ENCODE data around the gene PAX5. TPM values are rescaled to one million over a fixed set of nuclear protein-coding genes. Genes with fewer than 3 reads are reported as not detected.

Gene PAX5
- polyA plus RNA-seq, 1 of the 3 experiments (the other 2 are of a cell fraction): 0.05 TPM

- TF ChIP-seq REST (IDR thresholded peaks at IDR 0.05; ENCODE audit: low read depth, low read length) (no peak), NRF1 (IDR thresholded peaks at IDR 0.05; ENCODE audit: low read depth, low read length) (no peak), RFX5 (IDR thresholded peaks at IDR 0.05; ENCODE audit: low read length) (no peak), FOSL2 (IDR thresholded peaks at IDR 0.05; ENCODE audit: borderline replicate concordance, low read depth) (no peak), GABPA (IDR thresholded peaks at IDR 0.05; ENCODE audit: low read depth) (no peak), JUND (IDR thresholded peaks at IDR 0.05) (no peak), IRF3 (IDR thresholded peaks at IDR 0.05; ENCODE audit: low read depth, low read length) (no peak)
Observed at GRCh38 chr9:36939655-36940499, 94.2 kb downstream of the PAX5 start (continued).

- Histone ChIP-seq H2AFZ (ENCODE audit: low read depth) (no peak overlapping the region), H3K9ac (no peak overlapping the region), H3K4me2 (no peak overlapping the region), H3K9me2 (no peaks in the 10 kb centered on the region), H3F3A (replicated peaks; ENCODE audit: insufficient read depth) (no peaks in the 10 kb centered on the region), H3K27ac (ENCODE audit: low read depth in 2 of 2, low read length in 1 of 2) (no peak overlapping the region), H3K36me3 (replicated peaks in 1 of 2; ENCODE audit: control insufficient read depth in 1 of 2, insufficient read depth in 2 of 2, low read length in 1 of 2) (no peaks in the 10 kb centered on the region), H4K20me1 (ENCODE audit: insufficient read depth) (no peaks in the 10 kb centered on the region), H3K27me3 (ENCODE audit: insufficient read depth) (no peaks in the 10 kb centered on the region; the same call in 1 of the 2 replicates), H3K4me3 (ENCODE audit: low read depth in 2 of 2, low read length in 1 of 2) (no peak overlapping the region), H3K4me1 (ENCODE audit: control insufficient read depth in 1 of 2, insufficient read depth in 2 of 2, low read depth in 1 of 2, low read length in 1 of 2) (peaks cover 0 to 11% of the 10 kb centered on the region in 2 experiments; a peak in 1 of 4 replicates), H3K79me2 (ENCODE audit: insufficient read depth) (no peaks in the 10 kb centered on the region), H3K9me3 (no peaks in the 10 kb centered on the region)
- WGBS (ENCODE audit: low lambda C conversion rate): 51% methylated on average over 5 of the region's 5 CpGs
- POLR2A ChIA-PET: no interaction called here
- DNase-seq: no peak
- CTCF ChIA-PET: interaction anchor here (0.7 to 1.3 kb wide), 2 partner anchors 20 to 73 kb away, joined by 3 read pairs; no protein-coding TSS in a partner anchor
- TF ChIP-seq GABPA (IDR thresholded peaks at IDR 0.05; ENCODE audit: low read depth) (no peak), RFX5 (IDR thresholded peaks at IDR 0.05; ENCODE audit: low read length) (no peak), SMC3 (IDR thresholded peaks at IDR 0.05; ENCODE audit: low read depth, low read length) (no peak), EP300 (IDR thresholded peaks at IDR 0.05; ENCODE audit: borderline replicate concordance in 1 of 2, low read depth in 1 of 2, low read length in 1 of 2) (no peak), FOXM1 (IDR thresholded peaks at IDR 0.05; ENCODE audit: low read depth) (no peak), CHD2 (IDR thresholded peaks at IDR 0.05; ENCODE audit: low read length, partially characterized antibody) (no peak), USF2 (IDR thresholded peaks at IDR 0.05; ENCODE audit: borderline replicate concordance, low read depth, low read length) (no peak), REST (IDR thresholded peaks at IDR 0.05; ENCODE audit: low read depth, low read length) (no peak), JUND (IDR thresholded peaks at IDR 0.05) (no peak), CTCF (IDR thresholded peaks at IDR 0.05) (no peak), IRF3 (IDR thresholded peaks at IDR 0.05; ENCODE audit: low read depth, low read length) (no peak), RCOR1 (IDR thresholded peaks at IDR 0.05; ENCODE audit: low read length) (no peak), SIN3A (IDR thresholded peaks at IDR 0.05; ENCODE audit: borderline replicate concordance, low read depth, low read length) (no peak)
Observed at GRCh38 chr9:36939214-36939613, 94.9 kb downstream of the PAX5 start.
